CD4-positive, alpha-beta T cell (primary cell): ENCODE data around the gene F12. TPM values are rescaled to one million over a fixed set of nuclear protein-coding genes. Genes with fewer than 3 reads are reported as not detected.

ENCODE experiments used
- ATAC-seq: fragments of 200-7000 bp; cut with Tn5 transposase; one replicate; pipeline ENCODE4 v1.10.0; 2022; ENCODE audit warnings: mild to moderate bottlenecking; ENCODE audit not compliant: poor library complexity
- CTCF ChIA-PET: fragments of 350-600 bp; sonication (Branson Sonifier 250); formaldehyde crosslinking; loops from one replicate; lab custom pipeline; 2021; ENCODE audit warnings: antibody characterized with exemption, inconsistent platforms; lab: Charles Lee
- POLR2A ChIA-PET: fragments of 350-600 bp; sonication (Branson Sonifier 250); formaldehyde crosslinking; loops from one replicate; lab custom pipeline; 2021; ENCODE audit warnings: antibody characterized with exemption, inconsistent platforms; lab: Charles Lee
- DNase-seq, 14 experiments: peaks; one replicate each; pipeline ENCODE4 v3.0.0-alpha.2; 2013 to 2020; ENCODE audit warnings: mixed read lengths in 2 of 14
- H3K27ac ChIP-seq, 2 donors: one replicate each; pipeline versions ENCODE4 v1.5.1 to v1.7.0; 2013; ENCODE audit warnings: low read length in 2 of 2, low read depth in 1 of 2, mild to moderate bottlenecking in 1 of 2
- H3K27me3 ChIP-seq, 2 experiments: 1 replicate in 1 of 2; 2 replicates in 1 of 2; pipeline versions ENCODE4 v1.6.1 to v1.7.0; 2013; ENCODE audit warnings: low read length in 2 of 2, control low read depth in 1 of 2, mild to moderate bottlenecking in 1 of 2, moderate library complexity in 1 of 2; ENCODE audit not compliant: insufficient read depth in 2 of 2, control insufficient read depth in 1 of 2
- H3K36me3 ChIP-seq: one replicate; pipeline ENCODE4 v1.6.1; 2013; ENCODE audit warnings: low read length, control low read depth; ENCODE audit not compliant: insufficient read depth
- H3K4me1 ChIP-seq: one replicate; pipeline ENCODE4 v1.6.1; 2013; ENCODE audit warnings: low read length, control low read depth; ENCODE audit not compliant: insufficient read depth
- H3K4me3 ChIP-seq: one replicate; pipeline ENCODE4 v1.5.1; 2013; ENCODE audit warnings: mild to moderate bottlenecking, low read length, moderate library complexity
- H3K9me3 ChIP-seq, 2 experiments: 1 replicate in 1 of 2; 2 replicates in 1 of 2; pipeline versions ENCODE4 v1.6.1 to v1.7.0; 2013; ENCODE audit warnings: low read length in 2 of 2, mild to moderate bottlenecking in 2 of 2, control low read depth in 1 of 2, moderate library complexity in 1 of 2; ENCODE audit not compliant: control insufficient read depth in 1 of 2, insufficient read depth in 1 of 2
- H3K27ac Mint-ChIP-seq: one replicate; pipeline ENCODE4 v1.8.0; 2020; ENCODE audit warnings: mixed read lengths
- H3K27me3 Mint-ChIP-seq: one replicate; pipeline ENCODE4 v1.8.0; 2021; ENCODE audit warnings: mixed read lengths
- H3K36me3 Mint-ChIP-seq: one replicate; pipeline ENCODE4 v1.8.0; 2021; ENCODE audit warnings: low read depth, mixed read lengths
- H3K4me1 Mint-ChIP-seq: one replicate; pipeline ENCODE4 v1.8.0; 2021; ENCODE audit warnings: low read depth, mixed read lengths
- H3K4me3 Mint-ChIP-seq: one replicate; pipeline ENCODE4 v1.8.0; 2020; ENCODE audit warnings: mild to moderate bottlenecking, mixed read lengths
- H3K9me3 Mint-ChIP-seq: one replicate; pipeline ENCODE4 v1.8.0; 2020; ENCODE audit warnings: mixed read lengths
- CTCF ChIP-seq: fragments of 200-600 bp; IDR thresholded peaks from one replicate; pipeline ENCODE4 v1.8.0; 2022; ENCODE audit warnings: antibody characterized with exemption, mild to moderate bottlenecking
- intact Hi-C, 2 experiments: fragments of 100-400 bp; cut with DNase I in 1 of 2; cut with micrococcal nuclease in 1 of 2; formaldehyde crosslinking; loops; one replicate each; pipeline versions ENCODE4 v1.15.1 to v1.9.0; 2023 to 2025; cut with DNase I, micrococcal nuclease
- total RNA-seq, 174 experiments: library from RNA in 2 of 174; stranded (reverse) in 2 of 174; gene quantifications; one replicate each; pipeline ENCODE4 v1.2.3 and lab custom pipeline; 2021 to 2026

The F12 gene
- total RNA-seq, 2 experiments from 2014 or later, result 0.20 to 0.60 TPM

GRCh38 chr5:177447066-177447610 is 37.8 kb upstream of the F12 start:
- H3K9me3 ChIP-seq, result no peaks in the 10 kb centered on the region
- intact Hi-C loops, result no loop called here
- no peaks in the 10 kb centered on the region for H3K27me3 Mint-ChIP-seq
- peak overlapping the region; percentile 81 for H3K27ac Mint-ChIP-seq
- H3K4me1 Mint-ChIP-seq, result peaks cover 57% of the 10 kb centered on the region
- peak overlapping the region; percentile 19 for H3K4me3 ChIP-seq
- no peak for TF ChIP-seq CTCF
- H3K4me3 Mint-ChIP-seq, result no peak overlapping the region
- H3K36me3 Mint-ChIP-seq, result peaks cover 28% of the 10 kb centered on the region
- ChIA-PET POLR2A (interaction anchor here (0.8 to 15.3 kb wide), 11 partner anchors 7 to 910 kb away, joined by 3 to 661 read pairs (median 15); partner anchors contain the start of genes F12, GRK6, PFN3 and RNF44), CTCF (interaction anchor here (0.6 to 16.6 kb wide), 8 partner anchors 8 to 772 kb away, joined by 3 to 352 read pairs (median 7); partner anchors contain the start of genes F12, PFN3, PRELID1 and RAB24)
- no peaks in the 10 kb centered on the region for H3K27me3 ChIP-seq
- H3K27ac ChIP-seq, result peak overlapping the region in 1 of 2 donors; percentile 89
- H3K36me3 ChIP-seq, result peaks cover 11% of the 10 kb centered on the region
- no peaks in the 10 kb centered on the region for H3K9me3 Mint-ChIP-seq
- peak; percentile 58 to 93 (median 74) for DNase-seq
- peak; percentile 48 for ATAC-seq
- H3K4me1 ChIP-seq, result peaks cover 70% of the 10 kb centered on the region

- H3K27me3 Mint-ChIP-seq, result no peaks in the 10 kb centered on the region
- H3K4me3 ChIP-seq, result peak within 1 kb of the TSS; percentile 56
- peaks cover 18% of the 10 kb centered on the region for H3K36me3 ChIP-seq
- DNase-seq (peak; percentile 56 to 93 (median 72)), ATAC-seq (peak; percentile 43)
- POLR2A ChIA-PET, result interaction anchor here (0.7 to 15.3 kb wide), 16 partner anchors 8 to 909 kb away, joined by 3 to 661 read pairs (median 5); partner anchors contain the start of genes DDX41, F12, GRK6 and LMAN2
- peak within 1 kb of the TSS; percentile 73 to 89 for H3K27ac ChIP-seq
- H3K4me1 ChIP-seq, result peaks cover 73% of the 10 kb centered on the region
- H3K9me3 ChIP-seq, result no peaks in the 10 kb centered on the region
- no peaks in the 10 kb centered on the region for H3K27me3 ChIP-seq
- H3K36me3 Mint-ChIP-seq, result peaks cover 33% of the 10 kb centered on the region
- H3K27ac Mint-ChIP-seq, result peak within 1 kb of the TSS; percentile 88
- CTCF ChIA-PET, result interaction anchor here (0.6 to 16.6 kb wide), 10 partner anchors 8 to 773 kb away, joined by 3 to 352 read pairs (median 6); partner anchors contain the start of genes F12 and PFN3
- peak within 1 kb of the TSS; percentile 80 for H3K4me3 Mint-ChIP-seq
- no peak for TF ChIP-seq CTCF
- H3K9me3 Mint-ChIP-seq, result no peaks in the 10 kb centered on the region
- peaks cover 56% of the 10 kb centered on the region for H3K4me1 Mint-ChIP-seq
- intact Hi-C loops, result no loop called here
Measured at GRCh38 chr5:177446200-177447065, 37.1 kb upstream of the F12 start, which contains the start of gene PRR7. Gene PRR7 (plus strand): TSS chr5:177446814. CDS start chr5:177455068, 8,254 bp downstream.

GRCh38 chr5:177445917-177446199 is 36.5 kb upstream of the F12 start:
- H3K9me3 ChIP-seq, result no peaks in the 10 kb centered on the region
- no peaks in the 10 kb centered on the region for H3K27me3 ChIP-seq
- peaks cover 79% of the 10 kb centered on the region for H3K4me1 ChIP-seq
- ATAC-seq, result no peak
- TF ChIP-seq CTCF, result no peak
- intact Hi-C loops, result loop anchor here in 1 of 2 experiments (2.0 kb wide), 2 partner anchors 15 to 41 kb away; no protein-coding TSS in a partner anchor
- Mint-ChIP-seq H3K36me3 (peaks cover 36% of the 10 kb centered on the region), H3K4me3 (peak overlapping the region; percentile 80), H3K4me1 (peaks cover 54% of the 10 kb centered on the region), H3K27ac (peak overlapping the region; percentile 88), H3K9me3 (no peaks in the 10 kb centered on the region), H3K27me3 (no peaks in the 10 kb centered on the region)
- DNase-seq, result peak in 1 of 14 experiments; percentile 61
- ChIA-PET CTCF (interaction anchor here (0.9 to 16.6 kb wide), 9 partner anchors 9 to 77 kb away, joined by 3 to 352 read pairs (median 6); partner anchors contain the start of genes F12 and PFN3), POLR2A (interaction anchor here (0.7 to 15.3 kb wide), 16 partner anchors 8 to 909 kb away, joined by 3 to 661 read pairs (median 5); partner anchors contain the start of genes DDX41, F12, GRK6 and LMAN2)
- H3K27ac ChIP-seq, result peak overlapping the region; percentile 73 to 89
- peaks cover 23% of the 10 kb centered on the region for H3K36me3 ChIP-seq
- H3K4me3 ChIP-seq, result peak overlapping the region; percentile 56
